Astrocyte (in vitro differentiated cells and primary cell): ENCODE measurements around the gene S100A6.

ENCODE experiments used
- EZH2 ChIP-seq: IDR thresholded peaks from 2 replicates; pipeline ENCODE4 v1.6.1; 2012; ENCODE audit warnings: mild to moderate bottlenecking, low read length, inconsistent platforms; ENCODE audit not compliant: insufficient read depth
- TF ChIP-seq, protein P1 (sequence below): IDR thresholded peaks from 2 replicates; pipeline ENCODE4 v1.5.1; 2011; ENCODE audit warnings: low read depth, mild to moderate bottlenecking, inconsistent platforms, low read length, moderate library complexity; ENCODE audit not compliant: insufficient read depth

DNA sequence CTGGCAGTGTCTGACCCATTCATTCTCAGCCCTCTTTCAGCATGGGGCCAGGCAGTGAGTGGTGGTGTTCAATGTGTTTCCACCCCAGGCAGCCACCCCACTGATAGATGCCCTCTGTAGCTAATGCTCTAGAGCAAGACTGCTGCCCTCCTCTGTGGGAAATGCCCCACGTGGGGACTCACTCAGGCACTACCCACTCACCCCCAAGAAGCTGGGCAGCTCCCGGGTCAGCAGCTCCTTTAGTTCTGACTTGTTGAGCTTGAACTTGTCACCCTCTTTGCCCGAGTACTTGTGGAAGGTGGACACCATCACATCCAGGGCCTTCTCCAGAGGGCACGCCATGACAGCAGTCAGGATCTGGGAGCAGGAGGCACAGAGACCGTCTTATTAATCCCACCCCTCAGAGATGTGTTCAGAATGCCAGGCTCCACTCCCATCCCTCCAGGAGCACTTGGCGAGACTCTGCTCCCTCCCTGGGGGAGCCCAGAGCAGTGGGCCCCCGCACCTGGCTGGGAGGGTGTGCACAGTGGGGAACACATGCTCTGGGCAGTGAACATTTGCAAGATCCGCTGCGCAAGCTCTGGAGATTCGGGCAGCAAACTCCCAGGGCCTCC lies 8.8 kb upstream of the S100A6 start:
- TF ChIP-seq, protein P1, sequence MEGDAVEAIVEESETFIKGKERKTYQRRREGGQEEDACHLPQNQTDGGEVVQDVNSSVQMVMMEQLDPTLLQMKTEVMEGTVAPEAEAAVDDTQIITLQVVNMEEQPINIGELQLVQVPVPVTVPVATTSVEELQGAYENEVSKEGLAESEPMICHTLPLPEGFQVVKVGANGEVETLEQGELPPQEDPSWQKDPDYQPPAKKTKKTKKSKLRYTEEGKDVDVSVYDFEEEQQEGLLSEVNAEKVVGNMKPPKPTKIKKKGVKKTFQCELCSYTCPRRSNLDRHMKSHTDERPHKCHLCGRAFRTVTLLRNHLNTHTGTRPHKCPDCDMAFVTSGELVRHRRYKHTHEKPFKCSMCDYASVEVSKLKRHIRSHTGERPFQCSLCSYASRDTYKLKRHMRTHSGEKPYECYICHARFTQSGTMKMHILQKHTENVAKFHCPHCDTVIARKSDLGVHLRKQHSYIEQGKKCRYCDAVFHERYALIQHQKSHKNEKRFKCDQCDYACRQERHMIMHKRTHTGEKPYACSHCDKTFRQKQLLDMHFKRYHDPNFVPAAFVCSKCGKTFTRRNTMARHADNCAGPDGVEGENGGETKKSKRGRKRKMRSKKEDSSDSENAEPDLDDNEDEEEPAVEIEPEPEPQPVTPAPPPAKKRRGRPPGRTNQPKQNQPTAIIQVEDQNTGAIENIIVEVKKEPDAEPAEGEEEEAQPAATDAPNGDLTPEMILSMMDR, result no peak
- no peak for TF ChIP-seq EZH2
